Activated T-cell treated with anti-CD3 and anti-CD28 coated beads for 1 hour (primary cell): ENCODE measurements around the gene POLR1A.

Experiments
- DNase-seq: peaks from one replicate; pipeline ENCODE4 v3.0.0-alpha.2; 2020; ENCODE audit warnings: low read depth

The POLR1A gene

GRCh38 chr2:86064006-86064405, 41.7 kb downstream of the POLR1A start:
- DNase-seq: no peak

GRCh38 chr2:86062043-86062442, 43.6 kb downstream of the POLR1A start:
- DNase-seq: no peak

GRCh38 chr2:86056590-86057331, 48.9 kb downstream of the POLR1A start:
- no peak for DNase-seq

GRCh38 chr2:86055314-86055713, 50.4 kb downstream of the POLR1A start:
- no peak for DNase-seq

GRCh38 chr2:86054535-86055082, 51.1 kb downstream of the POLR1A start:
- no peak for DNase-seq

- DNase-seq: no peak
Observed at GRCh38 chr2:86053166-86053565, 52.5 kb downstream of the POLR1A start.

- DNase-seq: no peak
Observed at GRCh38 chr2:86052676-86053075, 53.0 kb downstream of the POLR1A start.

GRCh38 chr2:86052265-86052664, 53.4 kb downstream of the POLR1A start:
- no peak for DNase-seq

- no peak for DNase-seq
Observed at GRCh38 chr2:86050301-86050700, 55.4 kb downstream of the POLR1A start.

- no peak for DNase-seq
Observed at GRCh38 chr2:86049529-86049928, 56.2 kb downstream of the POLR1A start.

GRCh38 chr2:86048888-86049287, 56.8 kb downstream of the POLR1A start:
- DNase-seq: no peak

- no peak for DNase-seq
Observed at GRCh38 chr2:86048383-86048701, 57.3 kb downstream of the POLR1A start.

GRCh38 chr2:86047575-86048382, 57.9 kb downstream of the POLR1A start:
- no peak for DNase-seq

- DNase-seq: no peak
Observed at GRCh38 chr2:86045541-86045940, 60.1 kb downstream of the POLR1A start.

- DNase-seq: no peak
Observed at GRCh38 chr2:86044614-86045013, 61.1 kb downstream of the POLR1A start.

GRCh38 chr2:86044045-86044444, 61.6 kb downstream of the POLR1A start:
- no peak for DNase-seq

- DNase-seq: no peak
Observed at GRCh38 chr2:86042256-86043168, 63.2 kb downstream of the POLR1A start.

- no peak for DNase-seq
Observed at GRCh38 chr2:86039963-86040655, 65.6 kb downstream of the POLR1A start.

- DNase-seq: no peak
Observed at GRCh38 chr2:86039178-86039962, 66.3 kb downstream of the POLR1A start.

- DNase-seq: no peak
Observed at GRCh38 chr2:86038291-86039081, 67.2 kb downstream of the POLR1A start.
